H1 (cell line): ENCODE data around the gene IFT27. TPM values are rescaled to one million over a fixed set of nuclear protein-coding genes. Genes with fewer than 3 reads are reported as not detected.

Experiments
- CTCF ChIA-PET: fragments of 300-600 bp; sonication (Branson Sonifier 250); formaldehyde crosslinking; loops from one replicate; lab custom pipeline; 2021; ENCODE audit not compliant: partially characterized antibody; lab: Charles Lee
- POLR2A ChIA-PET: fragments of 300-600 bp; sonication (Branson Sonifier 250); formaldehyde crosslinking; loops from one replicate; lab custom pipeline; 2021; ENCODE audit warnings: inconsistent platforms; ENCODE audit not compliant: partially characterized antibody; lab: Charles Lee
- DNase-seq, 2 experiments: peaks; one replicate each; pipeline versions ENCODE4 v3.0.0 to v3.0.0-alpha.2; 2010 to 2022; ENCODE audit warnings: low spot score in 2 of 2, low read depth in 1 of 2, mixed read lengths in 1 of 2
- FAIRE-seq: peaks from 2 replicates; lab custom pipeline; 2011; peaks lifted over from hg19 to GRCh38; lab: Jason Lieb, UNC
- H2AFZ ChIP-seq: 2 replicates; pipeline ENCODE4 v1.8.1; 2012; ENCODE audit warnings: low read length, inconsistent platforms
- H2AK5ac ChIP-seq: 2 replicates; pipeline ENCODE4 v1.6.1; 2013; ENCODE audit warnings: low read depth, low read length
- H2BK120ac ChIP-seq: replicated peaks from 2 replicates; pipeline ENCODE3; 2013; ENCODE audit warnings: low read depth, low read length, inconsistent platforms
- H2BK12ac ChIP-seq: 2 replicates; pipeline ENCODE4 v1.6.1; 2013; ENCODE audit warnings: low read depth, low read length
- H2BK15ac ChIP-seq: 2 replicates; pipeline ENCODE4 v1.6.1; 2013; ENCODE audit warnings: low read length
- H2BK20ac ChIP-seq: 2 replicates; pipeline ENCODE4 v1.6.1; 2013; ENCODE audit warnings: low read length
- H2BK5ac ChIP-seq: 2 replicates; pipeline ENCODE4 v1.6.1; 2013; ENCODE audit warnings: low read depth, low read length
- H3K14ac ChIP-seq: 2 replicates; pipeline ENCODE4 v1.6.1; 2013; ENCODE audit warnings: inconsistent platforms; ENCODE audit not compliant: insufficient read length
- H3K18ac ChIP-seq: 2 replicates; pipeline ENCODE4 v1.6.1; 2013; ENCODE audit warnings: low read length; ENCODE audit errors: extremely low read depth
- H3K23ac ChIP-seq: 2 replicates; pipeline ENCODE4 v1.6.1; 2013; ENCODE audit warnings: inconsistent platforms; ENCODE audit not compliant: insufficient read length
- H3K23me2 ChIP-seq: 2 replicates; pipeline ENCODE4 v1.6.1; 2013; ENCODE audit warnings: low read depth, low read length
- H3K27ac ChIP-seq: 2 replicates; pipeline ENCODE4 v1.6.1; 2011; ENCODE audit warnings: low read depth, low read length, inconsistent platforms
- H3K27me3 ChIP-seq, 4 experiments: replicated peaks in 1 of 4; 1 replicate in 1 of 4; 2 replicates in 3 of 4; pipeline versions ENCODE4 v1.6.1 to v1.8.1; 2011 to 2013; ENCODE audit warnings: low read length in 3 of 4, mild to moderate bottlenecking in 3 of 4, inconsistent platforms in 2 of 4, mixed read lengths in 2 of 4, moderate library complexity in 1 of 4; ENCODE audit not compliant: control insufficient read depth in 3 of 4, insufficient read depth in 3 of 4; ENCODE audit errors: extremely low read depth in 1 of 4
- H3K36me3 ChIP-seq, 4 experiments: 2 replicates each; pipeline versions ENCODE4 v1.6.1 to v1.8.1; 2011 to 2013; ENCODE audit warnings: mild to moderate bottlenecking in 4 of 4, low read length in 3 of 4, moderate library complexity in 2 of 4, control low read depth in 1 of 4, inconsistent platforms in 1 of 4; ENCODE audit not compliant: insufficient read depth in 4 of 4, control insufficient read depth in 2 of 4
- H3K4ac ChIP-seq: replicated peaks from 2 replicates; pipeline ENCODE3; 2013; ENCODE audit warnings: low read length, low read depth, mixed read lengths, inconsistent platforms; ENCODE audit not compliant: insufficient read length
- H3K4me1 ChIP-seq, 4 experiments: replicated peaks in 1 of 4; 1 replicate in 1 of 4; 2 replicates in 3 of 4; pipeline versions ENCODE4 v1.6.1 to v1.8.1; 2011 to 2013; ENCODE audit warnings: low read length in 3 of 4, inconsistent platforms in 2 of 4, mixed read lengths in 1 of 4; ENCODE audit not compliant: insufficient read depth in 4 of 4, control insufficient read depth in 3 of 4
- H3K4me2 ChIP-seq, 2 experiments: 2 replicates each; pipeline versions ENCODE4 v1.6.1 to v1.8.1; 2011 to 2013; ENCODE audit warnings: low read depth in 2 of 2, low read length in 2 of 2, control low read depth in 1 of 2, inconsistent platforms in 1 of 2, mild to moderate bottlenecking in 1 of 2; ENCODE audit not compliant: insufficient read depth in 1 of 2
- H3K4me3 ChIP-seq, 4 experiments: fragments of 200-600, 300-600 bp in 1 of 4; sonication (generic), shearing (Covaris generic), sonication (Bioruptor Twin) in 1 of 4; 2 replicates each; pipeline versions ENCODE4 v1.5.1 to v1.8.1; 2011 to 2016; ENCODE audit warnings: low read length in 4 of 4, low read depth in 3 of 4, control low read depth in 2 of 4, inconsistent platforms in 2 of 4, mild to moderate bottlenecking in 2 of 4, mixed read lengths in 1 of 4, moderate library complexity in 1 of 4; ENCODE audit not compliant: insufficient read depth in 2 of 4; ENCODE audit errors: extremely low read depth in 1 of 4
- H3K56ac ChIP-seq: replicated peaks from 2 replicates; pipeline ENCODE3; 2013; ENCODE audit warnings: low read depth, mild to moderate bottlenecking, mixed read lengths, low read length, inconsistent platforms; ENCODE audit not compliant: insufficient read length
- H3K79me1 ChIP-seq: 2 replicates; pipeline ENCODE4 v1.6.1; 2013; ENCODE audit warnings: low read depth, low read length, control low read depth
- H3K79me2 ChIP-seq, 2 experiments: 2 replicates each; pipeline versions ENCODE4 v1.6.1 to v1.8.1; 2012 to 2013; ENCODE audit warnings: low read length in 2 of 2, mild to moderate bottlenecking in 2 of 2, inconsistent platforms in 1 of 2; ENCODE audit not compliant: insufficient read depth in 2 of 2, control insufficient read depth in 1 of 2
- H3K9ac ChIP-seq, 4 experiments: replicated peaks in 1 of 4; 1 replicate in 1 of 4; 2 replicates in 3 of 4; pipeline versions ENCODE4 v1.6.1 to v1.8.1; 2011 to 2013; ENCODE audit warnings: low read depth in 3 of 4, low read length in 3 of 4, control low read depth in 2 of 4, mild to moderate bottlenecking in 2 of 4, moderate library complexity in 2 of 4, inconsistent platforms in 1 of 4; ENCODE audit errors: extremely low read depth in 1 of 4
- H3K9me3 ChIP-seq, 2 experiments: 2 replicates each; pipeline versions ENCODE4 v1.6.1 to v1.8.1; 2012 to 2013; ENCODE audit warnings: mild to moderate bottlenecking in 2 of 2, moderate library complexity in 2 of 2, control low read depth in 1 of 2, inconsistent platforms in 1 of 2, low read depth in 1 of 2, low read length in 1 of 2, mixed read lengths in 1 of 2; ENCODE audit not compliant: insufficient read depth in 2 of 2
- H4K20me1 ChIP-seq, 2 experiments: replicated peaks in 1 of 2; 2 replicates each; pipeline versions ENCODE3 to v1.8.1; 2011 to 2013; ENCODE audit warnings: inconsistent platforms in 2 of 2, low read length in 2 of 2, mild to moderate bottlenecking in 1 of 2; ENCODE audit not compliant: insufficient read depth in 2 of 2, control insufficient read depth in 1 of 2
- H4K5ac ChIP-seq: 2 replicates; pipeline ENCODE4 v1.6.1; 2013; ENCODE audit warnings: low read length, low read depth, mixed read lengths, inconsistent platforms; ENCODE audit not compliant: insufficient read length
- H4K8ac ChIP-seq: 2 replicates; pipeline ENCODE4 v1.8.0; 2013; ENCODE audit warnings: mild to moderate bottlenecking, moderate library complexity, low read length, inconsistent platforms; ENCODE audit not compliant: insufficient read depth; ENCODE audit errors: extremely low read depth
- H4K91ac ChIP-seq: replicated peaks from 2 replicates; pipeline ENCODE3; 2013; ENCODE audit warnings: low read length, mixed read lengths, inconsistent platforms; ENCODE audit not compliant: insufficient read length
- ATF3 ChIP-seq: IDR thresholded peaks from 2 replicates; pipeline ENCODE4 v1.6.1; 2011; ENCODE audit warnings: low read depth, mild to moderate bottlenecking, low read length; ENCODE audit not compliant: insufficient read depth
- BACH1 ChIP-seq: IDR thresholded peaks from 2 replicates; pipeline ENCODE4 v1.6.1; 2012; ENCODE audit warnings: low read length, improper control_type of control experiment
- CTCF ChIP-seq, 3 experiments: IDR thresholded peaks; 1 replicate in 2 of 3; 2 replicates in 1 of 3; pipeline versions ENCODE4 v1.5.1 to v1.6.1; 2011; ENCODE audit warnings: low read length in 3 of 3, mild to moderate bottlenecking in 3 of 3, inconsistent platforms in 2 of 3, low read depth in 1 of 3, moderate library complexity in 1 of 3; ENCODE audit not compliant: insufficient read depth in 1 of 3; ENCODE audit errors: control extremely low read depth in 1 of 3
- KDM1A ChIP-seq: fragments of 200-600, 300-600 bp; sonication (generic); IDR thresholded peaks from 2 replicates; pipeline ENCODE4 v1.7.1; 2016; ENCODE audit warnings: mild to moderate bottlenecking, low read length, borderline replicate concordance
- RBBP5 ChIP-seq: IDR thresholded peaks from 2 replicates; pipeline ENCODE4 v1.7.1; 2012; ENCODE audit warnings: low read depth, mild to moderate bottlenecking, inconsistent platforms, low read length, moderate library complexity, borderline replicate concordance
- TEAD4 ChIP-seq: IDR thresholded peaks from 2 replicates; pipeline ENCODE4 v1.6.1; 2012; ENCODE audit warnings: low read depth, low read length, inconsistent platforms, mixed read lengths
- WGBS, 2 experiments: shearing (Covaris generic) in 1 of 2; methylation state at CpG; one replicate each; pipeline versions ENCODE4 v1.1.6 to v1.1.7; 2013 to 2015; ENCODE audit warnings: low lambda C conversion rate in 2 of 2, mixed read lengths in 2 of 2, inconsistent platforms in 1 of 2, low coverage in 1 of 2, missing lambda C conversion rate in 1 of 2; ENCODE audit not compliant: insufficient replicate concordance in 2 of 2, insufficient coverage in 1 of 2, insufficient read length in 1 of 2; ENCODE audit errors: extremely low coverage in 1 of 2, missing lambda C conversion rate in 1 of 2; 5-methylcytosine and 5-hydroxymethylcytosine counted together
- polyA plus RNA-seq, 7 experiments: library from polyadenylated mRNA; depleted of rRNA in 3 of 7; stranded (reverse) in 5 of 7; unstranded in 2 of 7; fragments of >200 nt in 5 of 7; fragments of 200-250 nt in 2 of 7; gene quantifications; 1 replicate in 5 of 7; 2 replicates in 1 of 7; 4 replicates in 1 of 7; pipeline versions ENCODE4 v1.2.1 to v1.2.3, GENCODE V29; 2011 to 2013; ENCODE audit warnings: missing spikeins in 2 of 7, mixed read lengths in 2 of 7
- total RNA-seq: library from RNA; stranded (reverse); fragmentation: NEBNext Ultra II Directional; extraction: Animal tissue kit (Norgen Biotek cat#: 25700); gene quantifications from 2 replicates; pipeline ENCODE4 v1.2.1, GENCODE V29; 2021

Gene IFT27
- total and polyA plus RNA-seq, 2 of the 8 experiments (the other 6 are each of a cell fraction or from before 2014, with no cell fraction given): 36.4 to 46.2 TPM

GRCh38 chr22:36809351-36809750 lies 33.4 kb upstream of the IFT27 start:
- no peak overlapping the region for H4K8ac ChIP-seq
- no peaks in the 10 kb centered on the region; the same call in 1 of the 2 replicates for H3K23me2 ChIP-seq
- no peaks in the 10 kb centered on the region for H4K20me1 ChIP-seq
- H2BK12ac ChIP-seq: no peak overlapping the region
- H3K79me2 ChIP-seq: no peaks in the 10 kb centered on the region
- no peak overlapping the region for H3K9ac ChIP-seq
- H3K4me3 ChIP-seq: no peak overlapping the region
- no peak overlapping the region for H4K5ac ChIP-seq
- no peak overlapping the region for H2BK15ac ChIP-seq
- WGBS, 2 experiments: 89% methylated on average over 6 of the region's 6 CpGs; no CpG with 5 or more reads in 1 of the 2 experiments
- POLR2A ChIA-PET: no interaction called here
- TF ChIP-seq RBBP5: no peak
- TF ChIP-seq TEAD4: no peak
- no peak for TF ChIP-seq BACH1
- TF ChIP-seq KDM1A: no peak
- TF ChIP-seq ATF3: no peak
- TF ChIP-seq CTCF (IDR thresholded peaks at IDR 0.05; ENCODE audit: control extremely low read depth in 1 of 3, insufficient read depth in 1 of 3, low read depth in 1 of 3, low read length in 3 of 3): no peak
- DNase-seq (no peak), FAIRE-seq (no peak)
- H3K14ac ChIP-seq: no peak overlapping the region
- no peak overlapping the region for H3K56ac ChIP-seq
- H3K36me3 ChIP-seq: no peaks in the 10 kb centered on the region
- H2AFZ ChIP-seq: no peak overlapping the region
- no peaks in the 10 kb centered on the region for H3K79me1 ChIP-seq
- no peaks in the 10 kb centered on the region for H3K9me3 ChIP-seq
- no peak overlapping the region for H4K91ac ChIP-seq
- no peak overlapping the region for H3K27ac ChIP-seq
- H3K4me1 ChIP-seq: peaks cover 0 to 9% (median 0%) of the 10 kb centered on the region in 4 experiments; a peak in 4 of 7 replicates
- CTCF ChIA-PET: interaction anchor here (1.0 to 2.3 kb wide), 3 partner anchors 13 to 46 kb away, joined by 3 to 10 read pairs (median 3); no protein-coding TSS in a partner anchor
- H3K27me3 ChIP-seq: peaks cover 0 to 8% (median 1%) of the 10 kb centered on the region in 4 experiments; a peak in 2 of 7 replicates
- no peak overlapping the region for H3K18ac ChIP-seq
- no peak overlapping the region for H2BK5ac ChIP-seq
- H2AK5ac ChIP-seq: no peak overlapping the region
- no peak overlapping the region for H3K4ac ChIP-seq
- no peak overlapping the region for H3K23ac ChIP-seq
- no peak overlapping the region for H2BK20ac ChIP-seq
- no peak overlapping the region for H2BK120ac ChIP-seq
- no peak overlapping the region for H3K4me2 ChIP-seq
